Thoracic aorta (tissue), 2 donors: Measurements from ENCODE around the gene PDE4D. TPM values are rescaled to one million over a fixed set of nuclear protein-coding genes. Genes with fewer than 3 reads are reported as not detected.

Experiments used
- ATAC-seq: fragments of 150-250 bp; one replicate; pipeline ENCODE4 v1.8.0; 2017; ENCODE audit warnings: low read depth; ENCODE audit not compliant: insufficient number of reproducible peaks, low FRiP score
- DNase-seq: peaks from one replicate; pipeline ENCODE4 v3.0.0-alpha.2; 2020; ENCODE audit warnings: low spot score
- H3K27ac ChIP-seq, 2 donors: fragments of 200-600 bp; sonication (generic); 1 replicate in 1 of 2; 2 replicates in 1 of 2; pipeline ENCODE4 v1.5.1; 2016; ENCODE audit warnings: mild to moderate bottlenecking in 2 of 2, moderate library complexity in 2 of 2
- H3K27me3 ChIP-seq: fragments of 200-600 bp; sonication (generic); replicated peaks from 2 replicates; pipeline ENCODE4 v1.6.0; 2016; ENCODE audit warnings: mild to moderate bottlenecking; ENCODE audit not compliant: insufficient read depth
- H3K36me3 ChIP-seq: fragments of 200-600 bp; sonication (generic); one replicate; pipeline ENCODE4 v1.5.1; 2016
- H3K4me1 ChIP-seq, 2 donors: fragments of 200-600 bp; sonication (generic); 1 replicate in 1 of 2; 2 replicates in 1 of 2; pipeline versions ENCODE4 v1.5.1 to v1.6.0; 2016; ENCODE audit warnings: low read depth in 2 of 2, mild to moderate bottlenecking in 1 of 2; ENCODE audit not compliant: control insufficient read depth in 1 of 2
- H3K4me3 ChIP-seq: fragments of 200-600 bp; sonication (generic); 2 replicates; pipeline ENCODE4 v1.5.1; 2016; ENCODE audit warnings: mild to moderate bottlenecking
- H3K9me3 ChIP-seq: fragments of 200-600 bp; sonication (generic); 2 replicates; pipeline ENCODE4 v1.5.1; 2016
- CTCF ChIP-seq: fragments of 200-600 bp; sonication (generic); IDR thresholded peaks from one replicate; pipeline ENCODE4 v1.5.1; 2019; ENCODE audit warnings: antibody characterized with exemption
- total RNA-seq, 2 donors: library from RNA; depleted of rRNA; stranded (reverse); fragments of >200 nt; gene quantifications; one replicate each; pipeline versions ENCODE4 v1.1.0 to v1.2.3, GENCODE V29; 2016

Gene PDE4D
- total RNA-seq, 2 donors from 2014 or later: 34.0 to 85.8 TPM

- H3K4me1 ChIP-seq: no peaks in the 10 kb centered on the region
- H3K27ac ChIP-seq: no peak overlapping the region
- no peak for ATAC-seq
- no peak for DNase-seq
- no peaks in the 10 kb centered on the region for H3K36me3 ChIP-seq
- no peaks in the 10 kb centered on the region for H3K27me3 ChIP-seq
- no peak for TF ChIP-seq CTCF
- no peaks in the 10 kb centered on the region for H3K9me3 ChIP-seq
- no peak overlapping the region for H3K4me3 ChIP-seq
These were observed 360.4 kb downstream of the PDE4D start for GRCh38 chr5:59532979-59533729.

GRCh38 chr5:59529239-59529638 is 364.3 kb downstream of the PDE4D start:
- DNase-seq: no peak
- Histone ChIP-seq H3K27ac (no peak overlapping the region), H3K4me1 (no peaks in the 10 kb centered on the region), H3K9me3 (no peaks in the 10 kb centered on the region), H3K36me3 (no peaks in the 10 kb centered on the region), H3K27me3 (no peaks in the 10 kb centered on the region), H3K4me3 (no peak overlapping the region)
- no peak for TF ChIP-seq CTCF
- no peak for ATAC-seq

- Histone ChIP-seq H3K4me3 (no peak overlapping the region), H3K27me3 (no peaks in the 10 kb centered on the region), H3K36me3 (no peaks in the 10 kb centered on the region), H3K27ac (no peak overlapping the region), H3K4me1 (no peaks in the 10 kb centered on the region), H3K9me3 (no peaks in the 10 kb centered on the region)
- TF ChIP-seq CTCF: no peak
- no peak for DNase-seq
- no peak for ATAC-seq
These were observed 365.2 kb downstream of the PDE4D start for GRCh38 chr5:59528202-59528862.

GRCh38 chr5:59525957-59526356 is 367.6 kb downstream of the PDE4D start:
- no peaks in the 10 kb centered on the region for H3K9me3 ChIP-seq
- H3K4me1 ChIP-seq: no peaks in the 10 kb centered on the region
- H3K27me3 ChIP-seq: no peaks in the 10 kb centered on the region
- H3K4me3 ChIP-seq: no peak overlapping the region
- TF ChIP-seq CTCF: no peak
- DNase-seq: no peak
- no peak for ATAC-seq
- H3K36me3 ChIP-seq: no peaks in the 10 kb centered on the region
- H3K27ac ChIP-seq: no peak overlapping the region

GRCh38 chr5:59525311-59525710 is 368.2 kb downstream of the PDE4D start:
- H3K27ac ChIP-seq: no peak overlapping the region
- H3K36me3 ChIP-seq: no peaks in the 10 kb centered on the region
- ATAC-seq: no peak
- H3K4me3 ChIP-seq: no peak overlapping the region
- H3K4me1 ChIP-seq: no peaks in the 10 kb centered on the region
- no peaks in the 10 kb centered on the region for H3K27me3 ChIP-seq
- TF ChIP-seq CTCF: no peak
- H3K9me3 ChIP-seq: no peaks in the 10 kb centered on the region
- no peak for DNase-seq
